Anterior cingulate cortex (tissue), 58 donors: ENCODE data around the gene HS1BP3.
A peak's percentile ranks its signal among the peaks of the same experiment; 100 is the strongest.

ENCODE experiments used
- DNase-seq, 58 donors: peaks; one replicate each; lab custom pipeline; 2025; lab: John Stamatoyannopoulos, UW

The HS1BP3 gene

DNA sequence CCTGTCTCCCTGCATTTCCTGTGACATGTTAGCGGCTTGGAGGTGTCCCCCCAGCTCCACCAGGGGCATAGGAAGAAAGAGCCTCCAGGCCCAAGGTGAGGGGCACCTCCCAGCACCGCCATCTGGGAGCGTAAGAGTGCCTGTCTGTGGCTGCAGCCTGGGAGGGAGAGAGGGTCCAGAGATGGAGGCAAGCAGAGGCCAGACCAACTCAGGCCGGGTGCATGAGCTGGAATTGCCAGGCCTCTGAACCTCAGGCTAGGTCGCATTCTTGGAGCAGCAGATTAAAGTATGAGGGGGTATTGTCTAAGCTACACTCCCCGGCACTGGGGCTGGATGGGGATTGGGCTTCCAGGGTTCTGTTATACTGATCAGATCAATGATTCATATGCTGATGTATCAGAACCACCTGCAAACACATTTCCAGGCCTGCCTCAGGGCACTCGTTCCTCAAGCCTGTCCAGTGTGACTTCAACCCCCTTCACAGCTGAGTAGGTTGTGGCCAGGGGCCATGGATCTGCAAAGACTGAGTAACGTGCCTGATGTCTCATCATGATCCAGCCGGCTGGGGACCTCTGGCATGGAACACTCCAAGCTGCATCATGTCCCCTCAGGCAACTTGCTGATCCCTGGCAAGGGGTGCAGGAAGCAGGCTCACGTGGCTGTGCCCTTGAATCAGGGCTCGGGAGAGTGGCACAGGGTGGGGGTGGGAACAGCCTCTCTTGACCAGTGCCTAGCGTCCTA lies 73.2 kb downstream of the HS1BP3 start:
- no peak for DNase-seq

DNA sequence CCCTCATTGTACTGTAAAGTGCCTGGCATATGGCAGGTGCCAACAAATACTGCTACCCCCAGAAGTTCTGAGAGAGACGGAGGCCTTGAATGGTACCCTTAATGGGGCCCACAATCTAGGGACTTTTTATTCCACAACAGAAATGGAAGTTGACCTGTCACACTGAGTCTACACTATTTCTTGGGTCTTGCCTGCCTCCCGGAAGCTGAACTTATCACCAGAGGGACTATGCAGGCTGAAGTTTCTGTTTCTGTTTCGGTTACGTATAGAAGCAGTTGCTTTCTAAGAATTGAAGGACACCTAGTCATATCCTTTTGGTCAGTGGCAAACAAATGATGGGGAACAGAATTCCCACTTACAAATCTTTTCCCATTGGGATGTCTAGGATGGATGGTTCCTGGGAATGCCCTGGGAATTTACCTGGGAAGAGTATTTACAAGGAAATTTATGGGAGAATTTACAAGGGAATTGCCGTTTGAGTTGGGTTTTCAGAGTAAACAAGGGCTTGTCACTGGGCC lies 74.2 kb downstream of the HS1BP3 start:
- no peak for DNase-seq

DNA sequence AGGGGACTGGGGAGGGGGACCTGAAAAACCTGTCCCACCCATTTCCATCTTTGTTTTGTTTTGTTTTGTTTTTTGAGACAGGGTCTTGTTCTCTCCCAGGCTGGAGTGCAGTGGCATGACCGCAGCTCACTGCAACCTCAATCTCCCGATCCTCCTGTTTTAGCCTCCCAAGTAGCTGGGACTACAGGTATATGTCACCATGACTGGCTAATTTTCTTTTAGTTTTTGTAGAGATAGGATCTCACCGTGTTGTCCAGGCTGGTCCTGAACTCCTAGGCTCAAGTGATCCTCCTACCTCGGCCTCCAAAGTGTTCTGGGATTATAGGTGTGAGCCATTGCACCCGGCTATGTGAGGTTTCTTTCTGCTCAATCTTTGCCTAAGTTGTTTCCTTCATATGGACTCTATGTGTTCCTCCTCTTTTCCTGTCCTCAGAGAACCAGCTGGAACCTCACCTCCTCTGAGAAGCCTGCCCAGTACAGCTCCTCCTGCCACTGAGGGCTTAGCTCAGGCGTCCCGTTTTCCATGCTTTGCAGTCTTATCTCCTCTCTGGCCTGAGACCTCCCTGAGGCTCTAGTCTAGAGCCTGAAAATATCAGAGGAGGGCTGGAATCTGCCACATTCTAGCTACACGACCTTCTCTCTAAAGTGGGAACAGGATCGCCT lies 74.8 kb downstream of the HS1BP3 start:
- DNase-seq: no peak

DNA sequence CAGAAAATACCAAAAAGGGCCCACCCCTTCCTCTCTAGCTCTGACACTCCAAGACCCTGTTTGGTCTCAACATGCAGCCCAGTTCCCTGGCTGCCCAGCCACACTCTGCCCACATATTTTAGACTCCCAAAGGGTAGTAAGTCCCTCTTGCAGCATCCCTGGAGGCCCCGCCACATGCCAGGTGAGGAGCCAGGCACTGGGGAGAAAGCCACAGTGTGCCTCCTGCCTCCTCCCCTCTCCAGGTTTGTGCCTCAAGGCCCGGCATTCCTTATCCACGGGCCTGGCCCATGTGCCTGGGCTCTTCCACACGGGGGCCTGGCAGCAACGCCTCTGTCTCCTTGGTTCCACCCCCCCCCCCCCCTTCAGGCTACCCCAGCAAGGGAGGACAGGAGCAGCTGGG lies 75.5 kb downstream of the HS1BP3 start:
- DNase-seq: no peak

DNA sequence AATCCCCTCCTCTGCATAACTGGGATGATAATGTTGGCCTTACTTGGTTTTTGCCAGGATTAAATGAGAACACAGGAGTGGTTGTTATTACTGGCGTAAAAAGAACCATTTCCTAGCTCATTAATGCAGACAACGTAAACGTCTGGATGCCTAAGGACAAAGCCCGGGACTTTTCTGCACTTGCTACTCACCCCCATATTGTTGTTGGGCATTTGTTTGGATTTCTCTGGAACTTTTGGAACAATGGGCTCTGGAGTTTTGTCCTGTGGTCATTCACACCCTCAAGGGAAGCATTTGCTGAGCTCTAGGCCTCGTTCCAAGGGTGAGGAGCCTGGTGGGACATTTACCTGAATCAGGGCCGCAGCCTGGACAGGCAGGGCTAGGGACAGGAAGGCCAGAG lies 76.0 kb downstream of the HS1BP3 start:
- no peak for DNase-seq

DNA sequence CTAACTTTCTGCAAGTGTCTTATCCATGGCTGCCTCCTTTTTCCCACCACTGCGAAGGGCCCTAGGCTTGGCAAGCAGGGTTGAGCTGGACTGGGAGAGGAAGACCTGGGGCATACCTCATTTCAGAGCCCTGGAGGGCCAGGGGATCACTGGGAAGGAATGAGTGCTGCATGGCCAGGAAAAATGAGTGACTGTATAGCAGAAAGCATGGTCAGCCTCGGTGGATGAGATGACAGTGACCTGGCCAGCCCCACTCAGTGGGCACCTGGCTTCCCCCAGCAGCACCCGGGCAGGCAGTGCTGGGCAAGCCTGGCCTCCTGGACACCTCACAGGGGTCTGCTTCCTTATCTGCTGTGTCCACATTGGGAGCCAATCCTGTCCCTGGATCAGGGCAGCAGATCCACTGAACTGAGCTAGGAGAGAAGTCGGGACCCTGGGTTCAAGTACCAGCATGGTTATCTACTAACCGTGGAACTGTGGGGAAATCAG lies 76.4 kb downstream of the HS1BP3 start:
- no peak for DNase-seq

DNA sequence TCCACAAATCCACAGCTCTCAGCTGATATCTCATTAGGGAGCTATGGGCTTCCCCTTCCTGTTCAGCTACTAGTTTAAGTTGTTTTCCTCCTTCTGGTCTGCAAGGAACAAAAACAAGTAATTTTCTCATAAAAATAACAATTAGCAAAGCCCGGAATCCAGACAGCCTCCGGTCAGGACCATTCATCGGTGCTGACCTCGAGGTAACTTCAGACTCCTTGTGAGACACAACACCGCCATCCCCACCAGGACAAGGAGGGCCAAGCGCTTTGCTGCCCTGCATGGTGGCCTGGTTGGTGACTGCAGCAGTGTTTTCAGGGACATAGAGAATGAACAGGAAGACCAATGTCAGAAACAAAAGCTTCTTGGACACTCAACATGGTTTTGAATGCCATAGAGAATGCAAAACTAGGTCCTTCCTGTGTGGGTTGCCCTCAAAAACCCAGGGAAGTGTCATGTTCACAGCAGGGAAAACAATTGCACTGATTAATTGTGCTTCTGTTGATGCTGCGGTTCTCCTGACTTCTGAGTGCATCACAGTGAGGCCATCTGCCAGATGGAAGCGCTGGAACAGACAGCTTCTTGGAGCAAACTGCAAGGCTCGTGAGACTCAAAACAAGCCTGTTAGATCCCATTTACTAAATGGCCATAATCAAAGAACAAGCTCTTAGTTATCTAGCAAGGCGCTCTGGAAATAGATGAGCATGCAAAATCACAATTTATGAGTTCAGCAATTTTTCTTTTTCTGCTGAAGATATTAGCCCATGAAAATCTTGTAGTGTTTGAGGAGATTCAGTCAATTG lies 77.1 kb downstream of the HS1BP3 start:
- peak in 54 of 58 donors; percentile 15 to 87 (median 49) for DNase-seq

DNA sequence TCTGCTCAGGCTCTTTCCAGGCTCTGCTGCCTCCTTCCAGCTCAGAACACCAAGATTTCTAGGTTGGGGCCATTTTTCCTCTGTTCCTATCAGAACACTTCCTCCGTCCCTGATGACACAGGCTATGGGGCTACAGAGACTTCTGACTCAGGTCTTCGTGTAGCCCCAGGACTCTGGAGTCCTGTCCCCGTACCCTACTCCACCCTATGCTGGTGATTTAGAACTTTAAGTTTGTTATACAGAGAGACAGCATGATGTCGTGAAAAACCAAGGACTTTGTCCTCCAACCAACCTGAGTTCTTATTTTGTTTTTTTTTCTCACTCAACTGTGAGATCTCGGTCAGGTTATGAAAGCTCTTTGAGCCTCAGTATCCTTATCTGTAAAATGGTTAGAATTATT lies 78.7 kb downstream of the HS1BP3 start:
- no peak for DNase-seq

DNA sequence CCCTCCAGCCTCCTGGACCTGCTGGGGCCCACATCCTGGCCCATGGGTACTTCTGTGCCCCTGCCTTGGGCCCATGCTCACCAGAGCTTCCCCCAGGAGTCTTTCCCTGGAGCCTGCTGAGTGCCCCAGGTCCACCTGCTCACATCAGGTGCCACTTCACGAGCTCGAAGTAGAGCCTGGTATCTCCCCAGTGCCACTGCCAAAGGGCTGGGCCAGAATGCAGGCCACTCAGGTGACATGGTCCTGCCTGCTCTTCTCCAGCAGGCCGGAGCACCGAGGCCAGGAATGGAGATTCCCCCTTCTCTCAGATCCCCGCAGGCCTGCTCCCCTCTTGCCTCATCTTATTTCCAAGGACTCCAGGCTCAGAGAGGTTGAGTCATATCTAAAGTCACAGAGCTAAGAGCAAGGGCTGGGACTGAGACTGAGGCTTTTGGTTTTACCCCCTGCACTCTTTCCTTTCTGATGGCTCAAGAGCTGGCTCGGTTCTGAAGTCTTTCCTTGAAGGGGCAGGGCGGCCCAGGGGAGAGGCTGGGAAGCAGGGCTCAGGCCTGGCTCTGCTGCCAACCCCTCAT lies 79.2 kb downstream of the HS1BP3 start:
- no peak for DNase-seq

DNA sequence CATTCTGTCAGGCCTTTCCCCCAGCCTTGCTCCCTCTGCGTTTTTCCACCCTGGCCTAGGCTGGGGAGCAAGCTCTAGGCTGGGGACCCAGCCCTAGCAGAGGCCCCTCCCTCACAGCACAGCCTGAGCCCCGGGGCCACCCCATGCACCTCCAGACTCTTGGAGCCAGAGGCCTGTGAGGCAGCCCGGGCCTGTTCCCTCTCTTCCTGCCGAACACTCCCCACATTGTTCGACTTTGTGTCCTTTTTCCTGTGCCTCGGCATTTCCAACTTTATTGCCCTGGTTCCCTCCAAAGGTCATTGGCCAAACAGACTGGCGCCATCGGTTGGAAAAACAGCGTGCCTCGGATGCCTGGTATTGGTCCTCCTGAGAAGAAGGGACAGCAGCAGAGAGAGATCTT lies 79.7 kb downstream of the HS1BP3 start:
- no peak for DNase-seq

DNA sequence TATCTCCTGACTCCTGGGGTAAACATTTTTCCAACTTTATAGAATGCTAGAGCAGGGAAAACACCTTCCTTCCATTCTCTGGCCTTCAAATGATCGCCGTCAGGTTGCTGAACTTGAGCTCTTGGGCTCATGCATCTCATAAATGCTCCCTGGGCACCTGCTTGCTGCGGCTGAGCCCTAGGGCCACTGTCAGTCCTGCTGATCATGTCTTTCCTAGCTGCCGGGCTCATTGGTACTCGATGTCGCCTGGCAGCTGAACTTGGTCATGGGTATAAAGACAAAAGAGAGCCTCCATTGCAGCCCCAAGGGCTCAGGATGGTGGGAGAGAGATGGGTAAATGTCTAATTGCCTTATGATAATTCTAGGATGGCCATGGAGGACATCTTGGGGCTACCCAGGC lies 80.6 kb downstream of the HS1BP3 start:
- no peak for DNase-seq

DNA sequence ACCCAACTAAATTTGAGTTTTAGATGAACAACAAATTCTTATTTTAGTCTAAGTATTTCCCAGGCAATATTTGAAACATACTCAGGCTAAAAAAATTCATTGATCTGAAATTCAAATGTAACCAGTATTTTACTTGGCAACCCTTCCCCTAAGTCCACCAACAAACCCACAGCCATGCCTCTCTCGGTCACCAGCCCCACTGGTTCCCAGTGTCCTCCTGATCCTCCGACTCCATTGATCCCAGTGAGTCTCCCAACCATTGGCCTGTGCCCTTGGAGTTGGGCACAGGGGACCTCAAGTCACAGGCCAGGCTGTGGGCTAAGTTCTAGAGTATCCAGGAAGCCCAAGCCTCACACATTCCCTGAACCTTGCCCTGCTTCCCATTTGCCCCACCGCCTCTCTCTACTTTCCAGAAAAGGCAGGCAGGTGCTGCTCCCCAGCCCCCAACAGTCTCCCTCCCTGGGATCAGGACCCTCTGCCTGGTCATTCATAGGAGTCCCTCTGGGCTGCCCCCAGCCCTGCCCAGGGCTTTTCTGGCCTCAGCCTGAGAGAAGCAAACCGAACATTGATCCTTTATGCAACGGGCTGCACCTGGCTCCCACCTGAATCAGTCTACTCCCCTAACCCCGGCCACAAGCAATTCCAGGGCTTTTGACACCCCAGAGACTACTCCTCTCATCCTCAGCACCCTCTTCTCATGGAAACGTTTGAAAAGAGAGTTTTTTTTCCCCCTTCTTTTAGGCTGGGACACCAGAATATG lies 81.3 kb downstream of the HS1BP3 start:
- no peak for DNase-seq

DNA sequence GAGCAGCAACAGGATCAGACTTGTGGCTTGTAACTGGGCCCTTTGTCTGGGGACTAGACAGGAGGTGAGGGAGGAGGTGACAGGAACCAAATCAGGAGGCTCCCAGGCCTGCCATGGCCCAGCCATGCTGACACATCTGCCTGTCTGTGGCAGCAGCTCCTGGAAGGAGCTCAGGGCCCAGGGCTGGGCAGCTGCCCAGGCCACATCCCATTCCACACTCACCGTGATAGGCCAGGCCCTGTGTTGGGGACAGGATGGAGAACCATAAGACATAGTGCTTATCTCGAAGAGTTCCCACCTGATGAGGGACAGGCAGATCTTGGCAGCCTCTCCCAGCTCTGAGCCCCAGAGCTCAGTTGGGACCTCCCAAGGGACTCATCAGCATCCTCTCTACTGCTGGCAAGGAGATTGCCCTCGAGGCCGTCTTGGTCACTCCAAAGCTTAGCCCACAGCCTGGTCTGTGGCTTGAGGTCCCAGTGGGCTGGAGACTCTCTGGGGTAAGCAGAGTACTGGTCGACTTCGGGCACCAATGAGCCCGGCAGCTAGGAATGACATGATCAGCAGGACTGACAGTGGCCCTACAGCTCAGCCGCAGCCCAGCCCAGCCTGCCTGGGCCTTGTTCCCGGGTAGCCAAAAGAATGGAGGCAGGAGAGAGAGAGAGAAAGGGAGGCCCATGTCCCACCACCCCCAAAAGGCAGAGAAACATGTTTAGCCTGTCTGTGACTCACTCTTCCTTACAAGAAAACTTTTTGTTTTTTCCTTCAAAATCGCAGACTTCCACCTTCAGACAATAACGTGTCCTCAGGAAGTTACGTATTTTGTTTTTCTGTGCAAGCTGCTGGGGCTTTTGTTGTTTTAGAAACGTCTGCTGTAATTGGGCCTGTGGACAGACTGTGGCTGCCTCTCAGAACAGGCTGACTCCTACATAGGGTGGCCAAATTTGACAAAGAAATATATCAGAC lies 82.1 kb downstream of the HS1BP3 start:
- DNase-seq: no peak

DNA sequence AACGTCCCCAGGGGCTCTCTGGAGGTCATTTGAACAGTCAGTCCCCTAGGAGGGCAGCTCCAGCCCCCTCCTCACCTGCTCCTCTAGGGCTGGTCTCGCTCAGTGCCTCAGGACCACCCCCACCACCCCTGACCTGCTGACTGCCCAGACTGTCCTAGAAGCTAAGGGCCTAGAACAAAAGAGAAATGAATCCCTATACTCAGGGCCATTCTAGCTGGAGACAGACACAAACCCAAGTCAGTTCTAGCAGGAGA lies 83.0 kb downstream of the HS1BP3 start:
- DNase-seq: no peak
